ENCODE results near the gene SMTNL2.

DNA sequence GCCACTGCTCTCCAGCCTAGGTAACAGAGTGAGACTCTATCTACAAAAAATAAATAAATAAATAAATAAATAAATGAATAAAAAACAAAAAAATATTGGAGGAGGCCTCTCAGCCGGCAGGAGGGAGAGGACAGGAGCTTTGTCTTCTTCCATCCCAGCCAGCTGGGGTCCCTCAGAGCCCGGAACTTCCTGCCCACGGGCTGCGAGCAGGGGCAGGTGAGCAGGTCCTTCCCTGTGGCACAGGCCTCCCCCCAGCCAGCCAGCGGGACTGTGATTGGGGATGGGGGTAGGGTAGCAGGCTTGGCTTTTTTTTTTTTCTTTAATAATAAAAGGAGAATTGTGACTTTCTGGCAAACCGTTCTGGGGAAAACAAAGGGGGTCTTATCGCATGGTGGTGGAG is 10.1 kb downstream of the SMTNL2 start:
- TF ChIP-seq, protein P1, sequence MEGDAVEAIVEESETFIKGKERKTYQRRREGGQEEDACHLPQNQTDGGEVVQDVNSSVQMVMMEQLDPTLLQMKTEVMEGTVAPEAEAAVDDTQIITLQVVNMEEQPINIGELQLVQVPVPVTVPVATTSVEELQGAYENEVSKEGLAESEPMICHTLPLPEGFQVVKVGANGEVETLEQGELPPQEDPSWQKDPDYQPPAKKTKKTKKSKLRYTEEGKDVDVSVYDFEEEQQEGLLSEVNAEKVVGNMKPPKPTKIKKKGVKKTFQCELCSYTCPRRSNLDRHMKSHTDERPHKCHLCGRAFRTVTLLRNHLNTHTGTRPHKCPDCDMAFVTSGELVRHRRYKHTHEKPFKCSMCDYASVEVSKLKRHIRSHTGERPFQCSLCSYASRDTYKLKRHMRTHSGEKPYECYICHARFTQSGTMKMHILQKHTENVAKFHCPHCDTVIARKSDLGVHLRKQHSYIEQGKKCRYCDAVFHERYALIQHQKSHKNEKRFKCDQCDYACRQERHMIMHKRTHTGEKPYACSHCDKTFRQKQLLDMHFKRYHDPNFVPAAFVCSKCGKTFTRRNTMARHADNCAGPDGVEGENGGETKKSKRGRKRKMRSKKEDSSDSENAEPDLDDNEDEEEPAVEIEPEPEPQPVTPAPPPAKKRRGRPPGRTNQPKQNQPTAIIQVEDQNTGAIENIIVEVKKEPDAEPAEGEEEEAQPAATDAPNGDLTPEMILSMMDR (IDR thresholded peaks at IDR 0.05), result no peak
- TF ChIP-seq POLR2A (IDR thresholded peaks at IDR 0.05), result no peak
